ENCODE results near the gene SLC13A3. TPM values are rescaled to one million over a fixed set of nuclear protein-coding genes. Genes with fewer than 3 reads are reported as not detected.

SLC13A3 gene
- total and polyA plus RNA-seq, 2 of the 4 experiments (the other 2 are of a cell fraction) = 2.5 to 4.2 TPM

DNA sequence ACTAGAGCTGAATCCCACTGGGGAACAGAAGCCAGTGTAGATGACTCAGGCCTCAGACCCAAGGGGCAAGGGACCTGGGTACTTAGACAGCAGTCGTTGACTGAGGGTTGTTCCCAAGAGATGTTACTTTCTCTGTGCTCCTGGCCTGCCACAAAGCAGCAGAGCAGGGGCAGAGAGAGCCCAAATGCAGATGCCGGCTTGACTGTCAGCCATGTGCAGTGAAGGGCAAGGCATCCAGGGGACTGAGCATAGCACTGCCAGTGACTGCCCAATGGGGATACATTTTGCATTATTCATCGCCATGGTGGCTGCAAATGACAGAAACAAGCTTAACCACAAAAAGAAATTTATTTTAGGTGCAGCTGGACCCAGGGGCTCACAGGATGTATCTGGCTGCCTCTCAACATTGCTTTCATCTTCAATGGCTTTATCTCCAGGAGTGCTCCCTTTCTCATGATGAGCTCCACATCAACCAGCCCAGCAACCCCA lies 45.6 kb upstream of the SLC13A3 start:
- peaks cover 12% of the 10 kb centered on the region for H3K9me1 ChIP-seq (ENCODE audit: insufficient read depth, low read length)
- 0 out of 2 replicates have a peak overlapping the region, but pooled peaks have one; percentile 33 for H3K23ac ChIP-seq (ENCODE audit: low read depth, low read length)
- H2BK5ac ChIP-seq (ENCODE audit: low read depth, low read length, poor library complexity, severe bottlenecking) = no peak overlapping the region
- WGBS, 2 experiments (ENCODE audit: extremely low coverage in 2 of 2, insufficient read length in 1 of 2) = 86% methylated on average over 3 of the region's 3 CpGs; no CpG with 5 or more reads in 1 of the 2 experiments
- peaks cover 11% of the 10 kb centered on the region for H3K4me1 ChIP-seq (ENCODE audit: control insufficient read depth, insufficient read depth, low read length)
- H4K20me1 ChIP-seq (ENCODE audit: insufficient read depth, low read length) = no peaks in the 10 kb centered on the region
- dilution Hi-C loops (cut with HindIII; ENCODE audit: low sequenced_read_pairs, unreplicated experiment) (no loop called here), intact Hi-C loops (cut with micrococcal nuclease) (no loop called here), in situ Hi-C loops (cut with MboI; ENCODE audit: low sequenced_read_pairs) (no loop called here)
- BruUV-seq (replicated peaks) = no TSS peak
- no peak overlapping the region for H2BK20ac ChIP-seq (ENCODE audit: low read depth, low read length)
- no peak overlapping the region for H3K18ac ChIP-seq (ENCODE audit: low read depth, low read length)
- ATAC-seq (ENCODE audit: low read depth) (no peak; the same call in 1 of the 2 replicates), DNase-seq (no peak)
- H3K56ac ChIP-seq (ENCODE audit: extremely low read depth, insufficient read depth, low read length) = no peak overlapping the region
- POLR2A ChIA-PET (ENCODE audit: unreplicated experiment) = no interaction called here
- H3K79me1 ChIP-seq (ENCODE audit: low read depth in 1 of 2, low read length in 2 of 2) = no peaks in the 10 kb centered on the region
- H3K14ac ChIP-seq (replicated peaks; ENCODE audit: low read depth, low read length) = peak overlapping the region; percentile 70; the same call in 1 of the 2 replicates
- no peak overlapping the region for H4K8ac ChIP-seq (ENCODE audit: low read depth in 2 of 2, low read length in 2 of 2)
- peak overlapping the region; percentile 35 for H3K4ac ChIP-seq (ENCODE audit: low read depth, low read length)
- no peaks in the 10 kb centered on the region for H3K9me3 ChIP-seq (ENCODE audit: control insufficient read depth, insufficient read depth, low read length)
- H4K91ac ChIP-seq (ENCODE audit: insufficient read depth, low read depth, low read length) = peak overlapping the region; percentile 53
- peak overlapping the region; percentile 78; the same call in 1 of the 2 replicates for H2AK5ac ChIP-seq (ENCODE audit: low read depth, low read length)
- peak overlapping the region; percentile 64 for H2BK120ac ChIP-seq (ENCODE audit: low read depth, low read length)
- no peak overlapping the region for H2BK15ac ChIP-seq (ENCODE audit: low read depth, low read length)
- H3K4me3 ChIP-seq (ENCODE audit: insufficient read depth, low read depth, low read length) = no peak overlapping the region
- H3K27ac ChIP-seq (ENCODE audit: insufficient read depth, low read length) = no peak overlapping the region
- CTCF ChIA-PET = interaction anchor here (0.6 kb wide), 1 partner anchor 516 kb away, joined by 5 read pairs; no protein-coding TSS in a partner anchor
- H2AFZ ChIP-seq (replicated peaks; ENCODE audit: low read length, poor library complexity) = peak overlapping the region; percentile 72
- no peak overlapping the region for H3K4me2 ChIP-seq (ENCODE audit: low read depth, low read length)
- no peaks in the 10 kb centered on the region for H3K27me3 ChIP-seq (ENCODE audit: control insufficient read depth, insufficient read depth, low read length)
- no peak for TF ChIP-seq RAD21 (IDR thresholded peaks at IDR 0.05; ENCODE audit: low read length)
- TF ChIP-seq SMC3 (IDR thresholded peaks at IDR 0.05; ENCODE audit: low read depth, low read length) = no peak
- TF ChIP-seq BHLHE40 (IDR thresholded peaks at IDR 0.05; ENCODE audit: low read depth, low read length) = no peak
- no peak for TF ChIP-seq USF2 (IDR thresholded peaks at IDR 0.05; ENCODE audit: low read depth, low read length)
- TF ChIP-seq FOS (IDR thresholded peaks at IDR 0.05; ENCODE audit: low read depth, low read length) = no peak
- TF ChIP-seq POLR2A (IDR thresholded peaks at IDR 0.05; ENCODE audit: low read depth, low read length) = no peak
- TF ChIP-seq, protein P1, sequence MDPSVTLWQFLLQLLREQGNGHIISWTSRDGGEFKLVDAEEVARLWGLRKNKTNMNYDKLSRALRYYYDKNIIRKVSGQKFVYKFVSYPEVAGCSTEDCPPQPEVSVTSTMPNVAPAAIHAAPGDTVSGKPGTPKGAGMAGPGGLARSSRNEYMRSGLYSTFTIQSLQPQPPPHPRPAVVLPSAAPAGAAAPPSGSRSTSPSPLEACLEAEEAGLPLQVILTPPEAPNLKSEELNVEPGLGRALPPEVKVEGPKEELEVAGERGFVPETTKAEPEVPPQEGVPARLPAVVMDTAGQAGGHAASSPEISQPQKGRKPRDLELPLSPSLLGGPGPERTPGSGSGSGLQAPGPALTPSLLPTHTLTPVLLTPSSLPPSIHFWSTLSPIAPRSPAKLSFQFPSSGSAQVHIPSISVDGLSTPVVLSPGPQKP (IDR thresholded peaks at IDR 0.05; ENCODE audit: borderline replicate concordance, low read depth, low read length) = no peak
- no peak for TF ChIP-seq MXI1 (IDR thresholded peaks at IDR 0.05; ENCODE audit: borderline replicate concordance, low read depth, low read length)
- TF ChIP-seq MAZ (IDR thresholded peaks at IDR 0.05; ENCODE audit: borderline replicate concordance, low read depth, low read length) = no peak
- no peak for TF ChIP-seq CTCF (conservative IDR thresholded peaks at IDR 0.05; ENCODE audit: low read depth, low read length)
- no peak for TF ChIP-seq RCOR1 (IDR thresholded peaks at IDR 0.05; ENCODE audit: insufficient replicate concordance, low read length)
- no peak for TF ChIP-seq NFE2L2 (IDR thresholded peaks at IDR 0.05; ENCODE audit: low read depth, low read length)
- no peak for TF ChIP-seq CHD1 (IDR thresholded peaks at IDR 0.05; ENCODE audit: low read depth, low read length)
- no peak for TF ChIP-seq MAFK (IDR thresholded peaks at IDR 0.05; ENCODE audit: low read depth, low read length)
- no peak for TF ChIP-seq CEBPB (IDR thresholded peaks at IDR 0.05; ENCODE audit: low read depth, low read length)
- no peak for TF ChIP-seq RFX5 (IDR thresholded peaks at IDR 0.05; ENCODE audit: low read depth, low read length)
- no peak overlapping the region for H4K5ac ChIP-seq (ENCODE audit: low read depth, low read length)
- H2AK9ac ChIP-seq (replicated peaks; ENCODE audit: low read depth, low read length, poor library complexity) = no peak overlapping the region
- H3K36me3 ChIP-seq (ENCODE audit: control insufficient read depth, insufficient read depth, low read length) = no peaks in the 10 kb centered on the region
- H3K9ac ChIP-seq (ENCODE audit: low read depth, low read length) = no peak overlapping the region
